ENCODE measurements around the gene HES3. TPM values are rescaled to one million over a fixed set of nuclear protein-coding genes. Genes with fewer than 3 reads are reported as not detected.

The HES3 gene
- total RNA-seq, 1 experiment from 2014 or later, result not detected

- ChIA-PET POLR2A (no interaction called here), RAD21 (ENCODE audit: low non-redundant PET in 1 of 2, low total read pairs in 2 of 2, uncharacterized antibody in 2 of 2, unreplicated experiment in 2 of 2) (no interaction called here), CTCF (no interaction called here)
- Histone ChIP-seq H3K79me2 (ENCODE audit: insufficient read depth, low read length) (no peaks in the 10 kb centered on the region), H3K9me3 (ENCODE audit: control insufficient read depth in 1 of 2, insufficient read depth in 1 of 2, low read depth in 1 of 2, low read length in 2 of 2) (no peaks in the 10 kb centered on the region), H3K4me2 (ENCODE audit: low read length) (no peak overlapping the region), H2AFZ (ENCODE audit: low read depth, low read length, poor library complexity, severe bottlenecking) (no peak overlapping the region), H4K20me1 (ENCODE audit: insufficient read depth) (no peaks in the 10 kb centered on the region), H3K9me2 (ENCODE audit: insufficient read depth) (no peaks in the 10 kb centered on the region), H3K27ac (ENCODE audit: low read depth, low read length) (no peak overlapping the region), H3K4me3 (replicated peaks in 1 of 2; ENCODE audit: low read depth in 1 of 2, low read length in 2 of 2) (no peak overlapping the region), H3K4me1 (ENCODE audit: control insufficient read depth in 1 of 2, insufficient read depth in 2 of 2, low read length in 2 of 2) (no peaks in the 10 kb centered on the region), H3K27me3 (ENCODE audit: insufficient read depth, low read length) (no peaks in the 10 kb centered on the region), H3K36me3 (ENCODE audit: control insufficient read depth in 1 of 2, insufficient read depth in 2 of 2, low read length in 2 of 2) (no peaks in the 10 kb centered on the region), H3K9ac (ENCODE audit: low read length) (no peak overlapping the region)
- no peak for ATAC-seq
- no TSS peak for BruUV-seq (replicated peaks)
- intact Hi-C loops (cut with micrococcal nuclease), result no loop called here
- DNase-seq (ENCODE audit: low read depth, low spot score), result no peak
- TF ChIP-seq SP1 (IDR thresholded peaks at IDR 0.05; ENCODE audit: low read depth), result no peak
- no peak for TF ChIP-seq YY1 (IDR thresholded peaks at IDR 0.05; ENCODE audit: extremely low read depth, insufficient replicate concordance, low read depth, low read length)
- TF ChIP-seq MAX (IDR thresholded peaks at IDR 0.05), result no peak
- no peak for TF ChIP-seq ZNF274 (IDR thresholded peaks at IDR 0.05; ENCODE audit: low read depth, low read length)
- no peak for TF ChIP-seq ELF1 (IDR thresholded peaks at IDR 0.05; ENCODE audit: borderline replicate concordance, low read depth)
- no peak for TF ChIP-seq CBX3 (IDR thresholded peaks at IDR 0.05; ENCODE audit: low read depth)
- TF ChIP-seq EZH2 (IDR thresholded peaks at IDR 0.05), result no peak
- TF ChIP-seq ATF3 (IDR thresholded peaks at IDR 0.05), result no peak
- no peak for TF ChIP-seq POLR2A (IDR thresholded peaks at IDR 0.05; ENCODE audit: borderline replicate concordance, extremely low read depth, insufficient read depth, insufficient read length)
- TF ChIP-seq POLR2AphosphoS5 (IDR thresholded peaks at IDR 0.05; ENCODE audit: low read depth, low read length), result no peak
- no peak for TF ChIP-seq SRF (IDR thresholded peaks at IDR 0.05; ENCODE audit: low read depth)
Observed at GRCh38 chr1:6274102-6274501, 30.1 kb downstream of the HES3 start.

- Histone ChIP-seq H2AFZ (ENCODE audit: low read depth, low read length, poor library complexity, severe bottlenecking) (no peak overlapping the region), H3K27me3 (ENCODE audit: insufficient read depth, low read length) (no peaks in the 10 kb centered on the region), H3K27ac (ENCODE audit: low read depth, low read length) (no peak overlapping the region), H3K79me2 (ENCODE audit: insufficient read depth, low read length) (no peaks in the 10 kb centered on the region), H3K4me2 (ENCODE audit: low read length) (no peak overlapping the region), H3K9me2 (ENCODE audit: insufficient read depth) (no peaks in the 10 kb centered on the region), H3K4me3 (replicated peaks in 1 of 2; ENCODE audit: low read depth in 1 of 2, low read length in 2 of 2) (no peak overlapping the region), H4K20me1 (ENCODE audit: insufficient read depth) (no peaks in the 10 kb centered on the region), H3K9ac (ENCODE audit: low read length) (no peak overlapping the region), H3K9me3 (ENCODE audit: control insufficient read depth in 1 of 2, insufficient read depth in 1 of 2, low read depth in 1 of 2, low read length in 2 of 2) (no peaks in the 10 kb centered on the region), H3K4me1 (ENCODE audit: control insufficient read depth in 1 of 2, insufficient read depth in 2 of 2, low read length in 2 of 2) (no peaks in the 10 kb centered on the region), H3K36me3 (ENCODE audit: control insufficient read depth in 1 of 2, insufficient read depth in 2 of 2, low read length in 2 of 2) (no peaks in the 10 kb centered on the region; a peak in 1 of 4 replicates)
- ATAC-seq (no peak), DNase-seq (ENCODE audit: low read depth, low spot score) (no peak)
- intact Hi-C loops (cut with micrococcal nuclease), result no loop called here
- ChIA-PET RAD21 (ENCODE audit: low non-redundant PET in 1 of 2, low total read pairs in 2 of 2, uncharacterized antibody in 2 of 2, unreplicated experiment in 2 of 2) (no interaction called here), CTCF (no interaction called here), POLR2A (no interaction called here)
- no peak for TF ChIP-seq SRF (IDR thresholded peaks at IDR 0.05; ENCODE audit: low read depth)
- TF ChIP-seq MAX (IDR thresholded peaks at IDR 0.05), result no peak
- no peak for TF ChIP-seq POLR2AphosphoS5 (IDR thresholded peaks at IDR 0.05; ENCODE audit: low read depth, low read length)
- TF ChIP-seq ELF1 (IDR thresholded peaks at IDR 0.05; ENCODE audit: borderline replicate concordance, low read depth), result no peak
- TF ChIP-seq ZBTB33 (IDR thresholded peaks at IDR 0.05; ENCODE audit: extremely low read depth, insufficient replicate concordance, low read length), result no peak
- TF ChIP-seq TCF7L2 (IDR thresholded peaks at IDR 0.05; ENCODE audit: borderline replicate concordance, extremely low read depth, insufficient read depth, insufficient read length), result no peak
- no peak for TF ChIP-seq ZNF274 (IDR thresholded peaks at IDR 0.05; ENCODE audit: low read depth, low read length)
- no peak for TF ChIP-seq CBX3 (IDR thresholded peaks at IDR 0.05; ENCODE audit: low read depth)
- no TSS peak for BruUV-seq (replicated peaks)
Observed at GRCh38 chr1:6274622-6275139, 30.7 kb downstream of the HES3 start.
